ENCODE measurements around the gene CLEC10A. TPM values are rescaled to one million over a fixed set of nuclear protein-coding genes. Genes with fewer than 3 reads are reported as not detected.

CLEC10A gene
- total RNA-seq, 6 experiments from 2014 or later, result 0.77 to 2.6 (median 1.5) TPM

- peaks cover 0 to 9% (median 0%) of the 10 kb centered on the region in 4 donors for H3K36me3 ChIP-seq
- ATAC-seq (peak in 2 of 4 donors; percentile 0 to 1), DNase-seq (peak in 1 of 3 donors; percentile 58)
- no peaks in the 10 kb centered on the region for H3K9me3 ChIP-seq
- TF ChIP-seq POLR2A (IDR thresholded peaks at IDR 0.05) (peak; percentile 59), CTCF (IDR thresholded peaks at IDR 0.05) (no peak)
- peak overlapping the region in 2 of 3 donors; percentile 94 to 97 for H3K27ac ChIP-seq
- intact Hi-C loops (cut with DNase I), result no loop called here
- no peaks in the 10 kb centered on the region for H3K27me3 ChIP-seq
- H3K4me3 ChIP-seq, result peak overlapping the region; percentile 40 to 77 (median 76)
- H3K4me1 ChIP-seq, result peaks cover 0 to 33% (median 10%) of the 10 kb centered on the region in 4 donors
- 14% methylated on average over 8 of the region's 10 CpGs for WGBS (ENCODE audit: insufficient coverage, low coverage, low lambda C conversion rate, missing lambda C conversion rate)
Observed at GRCh38 chr17:7112510-7113108, 32.6 kb upstream of the CLEC10A start.

- intact Hi-C loops (cut with DNase I), result no loop called here
- TF ChIP-seq CTCF (IDR thresholded peaks at IDR 0.05), result no peak
- TF ChIP-seq POLR2A (IDR thresholded peaks at IDR 0.05), result no peak
- ATAC-seq (peak in 1 of 4 donors; percentile 5), DNase-seq (peak in 1 of 3 donors; percentile 43)
- Histone ChIP-seq H3K27ac (peak overlapping the region in 1 of 3 donors; percentile 97), H3K4me3 (peak overlapping the region; percentile 40 to 77 (median 76)), H3K27me3 (no peaks in the 10 kb centered on the region), H3K4me1 (peaks cover 0 to 33% (median 10%) of the 10 kb centered on the region in 4 donors), H3K9me3 (no peaks in the 10 kb centered on the region), H3K36me3 (peaks cover 0 to 12% (median 2%) of the 10 kb centered on the region in 4 donors)
- WGBS (ENCODE audit: insufficient coverage, low coverage, low lambda C conversion rate, missing lambda C conversion rate), result 17% methylated on average over 12 of the region's 12 CpGs
Observed at GRCh38 chr17:7111784-7112509, 31.9 kb upstream of the CLEC10A start.

DNA sequence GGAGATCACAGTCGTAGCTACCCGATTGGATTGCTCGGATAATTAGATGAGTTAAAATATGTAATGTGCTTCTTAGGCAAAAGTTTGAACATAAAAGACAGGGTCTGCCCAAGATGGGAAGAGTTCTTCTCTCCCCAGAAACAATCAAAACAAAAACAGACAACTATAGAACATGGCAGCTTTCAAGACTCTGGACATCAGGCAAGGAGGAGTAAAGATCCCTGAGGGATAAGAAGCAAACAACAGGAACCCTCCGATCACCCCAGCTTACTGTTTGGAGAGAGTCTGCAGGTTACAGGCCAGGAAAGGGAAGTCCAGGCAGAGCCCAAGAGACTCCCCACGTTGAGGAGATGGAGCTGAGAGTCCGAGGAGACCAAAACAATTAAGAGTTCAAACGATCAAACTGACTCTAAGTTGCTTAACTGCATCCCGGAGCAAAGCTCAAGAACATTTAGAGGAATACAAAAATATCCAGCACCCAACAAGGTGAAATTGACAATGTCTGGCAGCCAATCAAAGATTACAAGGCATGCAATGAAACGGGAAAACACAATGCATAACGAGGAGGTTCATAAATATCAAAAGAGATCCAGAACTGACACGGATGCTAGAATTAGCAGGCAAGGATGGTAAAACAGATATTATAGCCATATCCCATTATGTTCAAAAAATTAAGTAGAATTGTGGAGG is 30.7 kb upstream of the CLEC10A start:
- DNase-seq, result no peak
- TF ChIP-seq CTCF (IDR thresholded peaks at IDR 0.05) (no peak), POLR2A (IDR thresholded peaks at IDR 0.05) (no peak)
- no peak for ATAC-seq
- intact Hi-C loops (cut with DNase I), result no loop called here
- peaks cover 0 to 25% (median 8%) of the 10 kb centered on the region in 4 donors for H3K4me1 ChIP-seq
- WGBS (ENCODE audit: insufficient coverage, low coverage, low lambda C conversion rate, missing lambda C conversion rate), result 49% methylated on average over 11 of the region's 11 CpGs
- no peak overlapping the region for H3K27ac ChIP-seq
- H3K27me3 ChIP-seq, result no peaks in the 10 kb centered on the region
- peaks cover 0 to 22% (median 4%) of the 10 kb centered on the region in 4 donors for H3K36me3 ChIP-seq
- H3K4me3 ChIP-seq, result peak overlapping the region in 1 of 3 donors; percentile 2
- H3K9me3 ChIP-seq, result no peaks in the 10 kb centered on the region

DNA sequence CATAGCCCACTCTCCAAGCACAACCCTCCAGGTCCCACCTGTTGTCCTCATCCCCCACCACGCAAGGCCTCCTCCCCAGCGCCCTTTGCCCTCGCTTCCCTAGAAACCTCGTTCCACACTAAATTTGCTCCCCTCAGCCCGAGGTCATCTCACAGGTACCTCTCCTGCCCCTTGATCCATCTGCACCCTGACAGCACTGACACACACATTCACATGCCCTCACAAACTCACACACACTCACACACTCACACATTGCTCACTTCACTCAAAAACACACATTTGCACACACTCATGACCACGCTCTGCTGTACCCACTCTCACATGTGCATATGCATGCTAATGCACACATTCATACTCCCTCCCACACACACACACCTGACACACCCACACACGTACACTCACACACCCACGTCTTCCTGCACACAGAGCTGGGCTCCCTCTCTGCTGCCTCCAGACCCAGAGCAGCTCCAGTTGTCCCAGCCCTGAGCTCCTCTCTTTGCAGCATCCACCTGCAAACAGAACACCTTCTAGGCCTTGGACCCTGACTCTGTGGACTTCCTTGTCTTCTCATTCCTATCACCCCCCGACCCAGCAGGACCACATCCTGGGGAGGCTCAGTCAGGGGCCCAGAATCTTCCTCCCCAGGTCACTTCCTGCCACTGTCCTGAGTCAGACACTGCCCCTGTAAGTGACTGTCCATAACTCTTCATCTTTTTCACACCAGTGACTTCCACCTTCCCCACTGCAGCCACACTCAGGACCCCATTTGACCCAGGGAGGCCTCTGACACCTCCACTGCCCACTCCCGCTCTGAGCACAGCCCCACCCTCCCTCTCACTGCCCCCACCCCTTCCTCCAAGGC is 29.6 kb upstream of the CLEC10A start:
- Histone ChIP-seq H3K27ac (no peak overlapping the region), H3K4me1 (peaks cover 0 to 25% (median 8%) of the 10 kb centered on the region in 4 donors), H3K9me3 (no peaks in the 10 kb centered on the region), H3K4me3 (no peak overlapping the region), H3K36me3 (peaks cover 0 to 32% (median 4%) of the 10 kb centered on the region in 4 donors), H3K27me3 (no peaks in the 10 kb centered on the region)
- TF ChIP-seq POLR2A (IDR thresholded peaks at IDR 0.05) (no peak), CTCF (IDR thresholded peaks at IDR 0.05) (no peak)
- peak in 1 of 3 donors; percentile 44 for DNase-seq
- no peak for ATAC-seq
- 58% methylated on average over 10 of the region's 10 CpGs for WGBS (ENCODE audit: insufficient coverage, low coverage, low lambda C conversion rate, missing lambda C conversion rate)
- intact Hi-C loops (cut with DNase I), result no loop called here
